ENCODE data around the gene RAB31. TPM values are rescaled to one million over a fixed set of nuclear protein-coding genes. Genes with fewer than 3 reads are reported as not detected.

Gene RAB31
- total and polyA plus RNA-seq, 2 donors from 2014 or later = 17.3 to 77.1 TPM

GRCh38 chr18:9850309-9850708 lies 142.2 kb downstream of the RAB31 start:
- intact Hi-C loops (cut with DNase I) = no loop called here
- no peak overlapping the region for H3K9ac ChIP-seq (ENCODE audit: low read length in 3 of 3)
- H3K27ac ChIP-seq (ENCODE audit: low read depth in 2 of 2, low read length in 2 of 2) = no peak overlapping the region
- DNase-seq = no peak
- no peaks in the 10 kb centered on the region for H3K9me3 ChIP-seq (ENCODE audit: control insufficient read depth in 2 of 3, insufficient read depth in 1 of 3, low read length in 3 of 3)
- no peaks in the 10 kb centered on the region for H3K27me3 ChIP-seq (ENCODE audit: control insufficient read depth, insufficient read depth, low read length)
- H3K4me3 ChIP-seq (ENCODE audit: low read length in 3 of 3) = no peak overlapping the region
- FAIRE-seq = no peak
- TF ChIP-seq CTCF (IDR thresholded peaks at IDR 0.05; ENCODE audit: borderline replicate concordance, extremely low read depth, insufficient read depth) = no peak
- peaks cover 0 to 4% (median under 1%) of the 10 kb centered on the region in 3 donors for H3K4me1 ChIP-seq (ENCODE audit: control insufficient read depth in 2 of 3, insufficient read depth in 2 of 3, low read depth in 1 of 3, low read length in 3 of 3)
- H3K36me3 ChIP-seq (ENCODE audit: control insufficient read depth in 2 of 3, insufficient read depth in 3 of 3, low read length in 3 of 3) = no peaks in the 10 kb centered on the region

GRCh38 chr18:9851511-9851910 lies 143.4 kb downstream of the RAB31 start:
- Histone ChIP-seq H3K9me3 (ENCODE audit: control insufficient read depth in 2 of 3, insufficient read depth in 1 of 3, low read length in 3 of 3) (no peaks in the 10 kb centered on the region), H3K27ac (ENCODE audit: low read depth in 2 of 2, low read length in 2 of 2) (no peak overlapping the region), H3K27me3 (ENCODE audit: control insufficient read depth, insufficient read depth, low read length) (no peaks in the 10 kb centered on the region), H3K4me3 (ENCODE audit: low read length in 3 of 3) (no peak overlapping the region), H3K9ac (ENCODE audit: low read length in 3 of 3) (no peak overlapping the region), H3K4me1 (ENCODE audit: control insufficient read depth in 2 of 3, insufficient read depth in 2 of 3, low read depth in 1 of 3, low read length in 3 of 3) (peaks cover 0 to 9% (median 9%) of the 10 kb centered on the region in 3 donors), H3K36me3 (ENCODE audit: control insufficient read depth in 2 of 3, insufficient read depth in 3 of 3, low read length in 3 of 3) (no peaks in the 10 kb centered on the region)
- no peak for DNase-seq
- peak; percentile 98 for FAIRE-seq
- no peak for TF ChIP-seq CTCF (IDR thresholded peaks at IDR 0.05; ENCODE audit: borderline replicate concordance, extremely low read depth, insufficient read depth)
- intact Hi-C loops (cut with DNase I) = no loop called here

- intact Hi-C loops (cut with DNase I) = no loop called here
- no peaks in the 10 kb centered on the region for H3K27me3 ChIP-seq (ENCODE audit: control insufficient read depth, insufficient read depth, low read length)
- TF ChIP-seq CTCF (IDR thresholded peaks at IDR 0.05; ENCODE audit: borderline replicate concordance, extremely low read depth, insufficient read depth) = no peak
- no peak overlapping the region for H3K9ac ChIP-seq (ENCODE audit: low read length in 3 of 3)
- peaks cover 0 to 9% (median 9%) of the 10 kb centered on the region in 3 donors for H3K4me1 ChIP-seq (ENCODE audit: control insufficient read depth in 2 of 3, insufficient read depth in 2 of 3, low read depth in 1 of 3, low read length in 3 of 3)
- H3K36me3 ChIP-seq (ENCODE audit: control insufficient read depth in 2 of 3, insufficient read depth in 3 of 3, low read length in 3 of 3) = no peaks in the 10 kb centered on the region
- DNase-seq = no peak
- H3K27ac ChIP-seq (ENCODE audit: low read depth in 2 of 2, low read length in 2 of 2) = no peak overlapping the region
- H3K9me3 ChIP-seq (ENCODE audit: control insufficient read depth in 2 of 3, insufficient read depth in 1 of 3, low read length in 3 of 3) = no peaks in the 10 kb centered on the region
- no peak overlapping the region for H3K4me3 ChIP-seq (ENCODE audit: low read length in 3 of 3)
- FAIRE-seq = no peak
These were observed 144.4 kb downstream of the RAB31 start for GRCh38 chr18:9852266-9853081.
